ENCODE data around the gene TWNK. TPM values are rescaled to one million over a fixed set of nuclear protein-coding genes. Genes with fewer than 3 reads are reported as not detected.

The TWNK gene
- total RNA-seq, 5 donors from 2014 or later (not counting 1 experiment from before 2014, with no cell fraction given) = 5.3 to 20.2 (median 16.9) TPM

DNA sequence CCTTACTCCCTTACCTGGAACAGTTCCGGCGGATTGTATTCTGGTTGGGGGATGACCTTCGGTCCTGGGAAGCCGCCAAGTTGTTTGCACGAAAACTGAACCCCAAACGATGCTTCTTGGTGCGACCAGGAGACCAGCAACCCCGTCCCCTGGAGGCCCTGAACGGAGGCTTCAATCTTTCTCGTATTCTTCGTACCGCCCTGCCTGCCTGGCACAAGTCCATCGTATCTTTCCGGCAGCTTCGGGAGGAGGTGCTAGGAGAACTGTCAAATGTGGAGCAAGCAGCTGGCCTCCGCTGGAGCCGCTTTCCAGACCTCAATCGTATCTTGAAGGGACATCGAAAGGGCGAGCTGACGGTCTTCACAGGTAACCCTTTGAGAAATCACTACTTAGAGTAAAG, 1.7 kb downstream of the TWNK start:
- ChIA-PET CTCF (interaction anchor here in 1 of 2 donors (3.3 kb wide), 1 partner anchor 8 kb away, joined by 11 read pairs; no protein-coding TSS in a partner anchor), POLR2A (no interaction called here)
- no peaks in the 10 kb centered on the region for H3K9me3 Mint-ChIP-seq
- H3K27ac Mint-ChIP-seq = no peak overlapping the region
- no peaks in the 10 kb centered on the region for H3K9me3 ChIP-seq
- H3K4me1 ChIP-seq (ENCODE audit: control insufficient read depth in 1 of 2, extremely low read depth in 1 of 2, insufficient read depth in 2 of 2, low read length in 2 of 2) = peaks cover 7 to 39% of the 10 kb centered on the region in 2 experiments
- no peaks in the 10 kb centered on the region for H3K27me3 Mint-ChIP-seq
- no peaks in the 10 kb centered on the region for H3K27me3 ChIP-seq (replicated peaks in 1 of 2; ENCODE audit: control insufficient read depth in 2 of 2, extremely low read depth in 1 of 2, insufficient read depth in 2 of 2, low read length in 1 of 2)
- no peak overlapping the region for H3K27ac ChIP-seq (ENCODE audit: low read length)
- H3K36me3 Mint-ChIP-seq = peaks cover 37% of the 10 kb centered on the region
- no peak overlapping the region for H3K4me3 Mint-ChIP-seq
- ATAC-seq (replicated peaks in 1 of 4) (no peak), DNase-seq (no peak)
- H3K4me3 ChIP-seq (ENCODE audit: control insufficient read depth in 1 of 2, extremely low read depth in 1 of 2, low read length in 1 of 2) = no peak overlapping the region
- peaks cover 12 to 33% of the 10 kb centered on the region in 2 donors for H3K36me3 ChIP-seq (ENCODE audit: control insufficient read depth in 2 of 2, extremely low read depth in 1 of 2, insufficient read depth in 1 of 2, low read length in 1 of 2)
- peaks cover 38 to 50% (median 43%) of the 10 kb centered on the region in 3 donors for H3K4me1 Mint-ChIP-seq
- WGBS (ENCODE audit: insufficient coverage) = 94% methylated on average over 21 of the region's 21 CpGs

DNA sequence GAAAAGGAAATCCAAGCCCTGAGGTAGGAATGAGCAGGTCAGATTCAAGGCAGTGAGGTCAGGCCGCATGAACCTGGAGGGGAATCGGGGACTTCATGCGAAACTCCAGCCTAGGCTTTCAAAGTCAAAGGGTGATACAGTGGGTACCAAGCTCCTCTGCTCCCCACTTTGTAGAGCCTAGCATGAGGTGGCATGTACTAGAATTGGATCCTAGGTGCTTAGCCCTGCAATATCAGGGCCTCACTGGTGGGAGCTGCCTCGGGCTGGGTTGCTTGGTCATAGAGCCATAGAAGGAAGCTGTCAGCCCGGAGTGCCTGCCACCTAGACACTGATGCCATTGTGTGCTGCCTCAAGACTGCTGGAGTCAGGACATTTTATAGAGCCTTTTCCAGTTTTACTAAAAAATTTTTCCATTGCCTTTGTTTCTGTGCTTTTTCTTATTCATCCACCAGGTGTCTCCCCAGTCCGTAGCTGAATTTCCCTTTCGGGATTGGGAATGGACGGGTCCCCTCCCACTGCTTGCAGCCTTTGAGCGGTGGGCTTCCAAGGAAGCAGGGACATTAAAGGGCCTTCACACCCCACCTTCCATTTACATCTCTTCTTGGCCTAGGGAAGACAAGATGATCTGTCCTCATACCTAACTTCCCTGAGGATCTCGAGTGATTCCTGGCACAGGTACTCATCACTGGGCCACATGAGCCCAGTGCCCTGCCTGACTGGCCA, 6.8 kb downstream of the TWNK start:
- DNase-seq = no peak
- POLR2A ChIA-PET = no interaction called here
- no peaks in the 10 kb centered on the region for H3K9me3 Mint-ChIP-seq

DNA sequence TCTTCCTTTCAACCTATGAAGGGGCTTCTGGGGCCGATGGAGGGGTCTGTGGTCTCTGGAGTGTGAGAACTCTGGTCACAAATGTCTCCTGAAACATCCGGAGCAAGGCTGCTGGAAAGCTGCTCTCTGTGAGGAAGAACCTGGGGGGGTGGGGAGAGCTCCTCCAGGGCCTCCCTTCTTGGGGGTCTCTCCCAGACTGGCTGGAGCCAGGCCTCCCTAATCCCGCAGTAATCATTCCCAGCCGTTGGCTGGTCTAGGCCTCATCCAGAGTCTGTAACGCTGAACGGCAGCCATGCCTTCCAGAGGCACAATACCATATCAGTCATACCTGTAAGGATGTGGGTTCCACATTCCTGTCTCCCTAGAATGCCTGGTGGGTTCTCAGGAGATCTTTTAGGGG, 7.8 kb downstream of the TWNK start:
- WGBS (ENCODE audit: insufficient coverage) = 93% methylated on average over 3 of the region's 6 CpGs
- ChIA-PET CTCF (no interaction called here), POLR2A (no interaction called here)
- DNase-seq = no peak
- peaks cover 12 to 29% of the 10 kb centered on the region in 2 experiments for H3K4me1 ChIP-seq (ENCODE audit: control insufficient read depth in 1 of 2, extremely low read depth in 1 of 2, insufficient read depth in 2 of 2, low read length in 2 of 2)
- Mint-ChIP-seq H3K4me1 (peaks cover 26 to 34% (median 33%) of the 10 kb centered on the region in 3 donors), H3K27ac (peak overlapping the region; percentile 93 to 97), H3K27me3 (no peaks in the 10 kb centered on the region), H3K36me3 (peaks cover 16% of the 10 kb centered on the region), H3K4me3 (peak overlapping the region; percentile 34 to 95 (median 39)), H3K9me3 (no peaks in the 10 kb centered on the region)
- no peak overlapping the region for H3K4me3 ChIP-seq (ENCODE audit: control insufficient read depth in 1 of 2, extremely low read depth in 1 of 2, low read length in 1 of 2)
- no peak for ATAC-seq (replicated peaks in 1 of 4)
- H3K36me3 ChIP-seq (ENCODE audit: control insufficient read depth in 2 of 2, extremely low read depth in 1 of 2, insufficient read depth in 1 of 2, low read length in 1 of 2) = peaks cover 10 to 19% of the 10 kb centered on the region in 2 donors
- no peaks in the 10 kb centered on the region for H3K9me3 ChIP-seq
- no peaks in the 10 kb centered on the region for H3K27me3 ChIP-seq (replicated peaks in 1 of 2; ENCODE audit: control insufficient read depth in 2 of 2, extremely low read depth in 1 of 2, insufficient read depth in 2 of 2, low read length in 1 of 2)
- H3K27ac ChIP-seq (ENCODE audit: low read length) = no peak overlapping the region

More for the DNA sequence above, 6.8 kb downstream of the TWNK start:
- Mint-ChIP-seq H3K4me1 (peaks cover 28 to 42% (median 37%) of the 10 kb centered on the region in 3 donors), H3K27me3 (no peaks in the 10 kb centered on the region), H3K4me3 (no peak overlapping the region), H3K36me3 (peaks cover 16% of the 10 kb centered on the region), H3K27ac (peak overlapping the region; percentile 65 to 66)
- peaks cover 12 to 31% of the 10 kb centered on the region in 2 experiments for H3K4me1 ChIP-seq (ENCODE audit: control insufficient read depth in 1 of 2, extremely low read depth in 1 of 2, insufficient read depth in 2 of 2, low read length in 2 of 2)
- H3K9me3 ChIP-seq = no peaks in the 10 kb centered on the region
- H3K36me3 ChIP-seq (ENCODE audit: control insufficient read depth in 2 of 2, extremely low read depth in 1 of 2, insufficient read depth in 1 of 2, low read length in 1 of 2) = peaks cover 10 to 25% of the 10 kb centered on the region in 2 donors
- ATAC-seq (replicated peaks in 1 of 4) = no peak
- WGBS (ENCODE audit: insufficient coverage) = 89% methylated on average over 10 of the region's 10 CpGs
- no peak overlapping the region for H3K27ac ChIP-seq (ENCODE audit: low read length)
- no peaks in the 10 kb centered on the region for H3K27me3 ChIP-seq (replicated peaks in 1 of 2; ENCODE audit: control insufficient read depth in 2 of 2, extremely low read depth in 1 of 2, insufficient read depth in 2 of 2, low read length in 1 of 2)
- CTCF ChIA-PET = interaction anchor here in 1 of 2 donors (1.5 kb wide), 1 partner anchor 20 kb away, joined by 4 read pairs; no protein-coding TSS in a partner anchor
- H3K4me3 ChIP-seq (ENCODE audit: control insufficient read depth in 1 of 2, extremely low read depth in 1 of 2, low read length in 1 of 2) = no peak overlapping the region

DNA sequence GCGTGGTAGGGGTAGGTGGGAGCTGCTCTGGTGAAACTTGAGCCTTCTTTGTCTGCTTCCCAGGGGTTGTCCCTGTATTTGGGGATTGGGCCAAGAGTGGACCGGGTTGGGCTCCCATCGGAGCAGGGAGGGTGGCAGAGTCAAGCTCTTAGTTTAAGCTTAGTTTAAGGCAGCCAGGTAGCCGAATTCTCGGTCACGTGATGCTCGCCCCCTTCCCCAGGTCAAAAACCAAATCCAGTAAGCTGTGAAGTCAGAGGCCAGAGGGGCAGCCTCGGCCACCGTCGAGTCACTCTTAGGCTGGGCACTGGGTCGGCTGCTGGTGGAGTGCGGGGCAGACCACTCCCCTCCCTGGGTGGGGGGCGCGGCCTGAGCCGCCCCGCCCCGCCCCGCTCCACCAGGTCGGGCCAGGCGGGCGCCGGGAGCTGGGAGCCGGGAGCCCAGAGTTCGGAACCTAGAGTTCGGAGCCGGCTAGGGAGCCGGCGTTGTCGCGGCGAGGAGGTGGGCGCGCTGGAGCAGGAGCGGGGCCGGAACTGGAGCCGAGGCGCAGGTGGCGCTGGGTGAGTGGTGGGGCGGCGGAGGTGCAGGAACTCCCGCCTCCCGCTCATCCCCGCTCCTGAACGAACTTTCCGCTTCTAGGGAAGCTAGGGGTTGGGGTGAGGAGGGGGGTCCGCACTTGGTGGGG, 9.5 kb downstream of the TWNK start:
- Mint-ChIP-seq H3K27me3 (no peaks in the 10 kb centered on the region), H3K27ac (peak overlapping the region; percentile 95 to 97), H3K9me3 (no peaks in the 10 kb centered on the region), H3K4me3 (peak overlapping the region; percentile 80 to 95 (median 92)), H3K4me1 (peaks cover 24 to 32% (median 30%) of the 10 kb centered on the region in 3 donors), H3K36me3 (peaks cover 4% of the 10 kb centered on the region)
- Histone ChIP-seq H3K36me3 (ENCODE audit: control insufficient read depth in 2 of 2, extremely low read depth in 1 of 2, insufficient read depth in 1 of 2, low read length in 1 of 2) (peaks cover 2 to 5% of the 10 kb centered on the region in 2 donors), H3K27me3 (replicated peaks in 1 of 2; ENCODE audit: control insufficient read depth in 2 of 2, extremely low read depth in 1 of 2, insufficient read depth in 2 of 2, low read length in 1 of 2) (no peaks in the 10 kb centered on the region), H3K9me3 (no peaks in the 10 kb centered on the region), H3K27ac (ENCODE audit: low read length) (peak overlapping the region; percentile 80), H3K4me1 (ENCODE audit: control insufficient read depth in 1 of 2, extremely low read depth in 1 of 2, insufficient read depth in 2 of 2, low read length in 2 of 2) (peaks cover 12 to 38% of the 10 kb centered on the region in 2 experiments), H3K4me3 (ENCODE audit: control insufficient read depth in 1 of 2, extremely low read depth in 1 of 2, low read length in 1 of 2) (peak overlapping the region; percentile 91 to 96)
- ATAC-seq (replicated peaks in 1 of 4) = peak; percentile 26 to 36 (median 30)
- WGBS (ENCODE audit: insufficient coverage) = 5% methylated on average over 43 of the region's 46 CpGs
- DNase-seq = peak in 17 of 35 experiments; percentile 15 to 60 (median 25)
- CTCF ChIA-PET = interaction anchor here (0.5 to 2.6 kb wide), 7 partner anchors 9 to 488 kb away, joined by 3 to 11 read pairs (median 5); partner anchors contain the start of genes MRPL43 (in 2 of the 2) and TWNK (in 2 of the 2)
- POLR2A ChIA-PET = no interaction called here

DNA sequence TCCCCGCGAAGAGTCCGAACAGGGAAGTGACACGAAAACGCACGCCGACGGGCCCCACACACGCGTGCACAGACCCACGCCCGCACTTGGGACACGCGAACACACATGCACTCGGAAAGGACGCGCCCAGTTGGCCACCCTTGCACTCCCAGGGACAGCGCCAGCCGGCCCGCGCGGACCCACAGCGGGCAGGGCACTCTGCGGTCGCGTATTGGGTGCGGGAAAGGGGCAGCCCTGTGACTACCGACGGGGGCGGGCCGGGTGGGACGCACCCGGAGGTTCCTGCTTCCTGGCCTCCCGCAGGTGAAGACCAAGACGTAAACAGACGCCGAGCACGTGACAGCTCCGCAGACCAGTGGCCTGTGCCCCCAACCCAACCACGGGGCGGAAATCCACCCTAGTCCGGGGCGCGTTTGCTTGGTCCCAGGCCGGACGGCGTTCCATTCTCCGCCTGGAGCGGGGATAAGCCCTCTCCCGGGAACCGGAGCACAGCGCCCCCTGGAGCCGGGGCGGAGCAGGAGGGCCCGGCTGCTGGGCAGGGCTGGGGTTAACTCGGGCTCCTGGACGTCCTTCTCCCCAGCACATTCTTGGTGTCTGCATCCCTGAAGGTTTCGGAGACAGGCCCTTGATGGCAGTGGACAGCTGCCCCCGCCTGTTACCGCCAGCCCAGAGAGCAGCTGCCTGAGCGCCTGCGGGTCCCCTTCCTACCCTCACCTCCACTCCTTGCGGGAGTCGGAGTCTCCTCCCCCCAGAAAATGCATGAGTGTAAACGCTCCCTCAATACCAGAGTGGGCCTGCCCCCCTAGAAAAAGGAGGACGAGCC, 10.2 kb downstream of the TWNK start:
- under 1% methylated on average over 53 of the region's 66 CpGs for WGBS (ENCODE audit: insufficient coverage)
- peaks cover 24 to 32% (median 30%) of the 10 kb centered on the region in 3 donors for H3K4me1 Mint-ChIP-seq
- peaks cover 4% of the 10 kb centered on the region for H3K36me3 Mint-ChIP-seq

More for the DNA sequence above, 10.2 kb downstream of the TWNK start:
- ChIA-PET CTCF (interaction anchor here (0.5 to 2.6 kb wide), 19 partner anchors 10 to 498 kb away, joined by 3 to 11 read pairs (median 5); partner anchors contain the start of genes MRPL43 (in 2 of the 2), PDZD7 (in 2 of the 2), TWNK (in 2 of the 2) and SFXN3 (in 1 of the 2)), POLR2A (interaction anchor here in 1 of 2 donors (1.0 kb wide), 1 partner anchor 35 kb away, joined by 3 read pairs; no protein-coding TSS in a partner anchor)
- H3K27ac Mint-ChIP-seq = peak overlapping the region; percentile 95 to 97
- Histone ChIP-seq H3K4me3 (ENCODE audit: control insufficient read depth in 1 of 2, extremely low read depth in 1 of 2, low read length in 1 of 2) (peak overlapping the region; percentile 91 to 96), H3K4me1 (ENCODE audit: control insufficient read depth in 1 of 2, extremely low read depth in 1 of 2, insufficient read depth in 2 of 2, low read length in 2 of 2) (peaks cover 12 to 38% of the 10 kb centered on the region in 2 experiments), H3K36me3 (ENCODE audit: control insufficient read depth in 2 of 2, extremely low read depth in 1 of 2, insufficient read depth in 1 of 2, low read length in 1 of 2) (peaks cover 2 to 6% of the 10 kb centered on the region in 2 donors), H3K27me3 (replicated peaks in 1 of 2; ENCODE audit: control insufficient read depth in 2 of 2, extremely low read depth in 1 of 2, insufficient read depth in 2 of 2, low read length in 1 of 2) (no peaks in the 10 kb centered on the region), H3K9me3 (no peaks in the 10 kb centered on the region), H3K27ac (ENCODE audit: low read length) (peak overlapping the region; percentile 74)
- ATAC-seq (replicated peaks in 1 of 4) (peak; percentile 45 to 56 (median 54)), DNase-seq (peak in 34 of 35 experiments; percentile 27 to 79 (median 51))
- H3K9me3 Mint-ChIP-seq = no peaks in the 10 kb centered on the region
- H3K27me3 Mint-ChIP-seq = no peaks in the 10 kb centered on the region
- peak overlapping the region; percentile 78 to 95 (median 92) for H3K4me3 Mint-ChIP-seq
